Ishikawa (cell line): ENCODE results near the gene EPHA2.

Source experiments
- CEBPB ChIP-seq: IDR thresholded peaks from 2 replicates; pipeline ENCODE4 v1.6.1; 2012
- CREB1 ChIP-seq: IDR thresholded peaks from 2 replicates; pipeline ENCODE4 v1.6.1; 2012; ENCODE audit warnings: low read depth
- EGR1 ChIP-seq: IDR thresholded peaks from 2 replicates; pipeline ENCODE4 v1.6.1; 2012
- EP300 ChIP-seq: IDR thresholded peaks from 2 replicates; pipeline ENCODE4 v1.6.1; 2012; ENCODE audit warnings: borderline replicate concordance
- FOXM1 ChIP-seq: IDR thresholded peaks from 2 replicates; pipeline ENCODE4 v1.6.1; 2012; ENCODE audit warnings: low read depth, borderline replicate concordance
- MAX ChIP-seq: IDR thresholded peaks from 2 replicates; pipeline ENCODE4 v1.6.1; 2012
- NFIC ChIP-seq: IDR thresholded peaks from 2 replicates; pipeline ENCODE4 v1.6.1; 2012
- RAD21 ChIP-seq: IDR thresholded peaks from 2 replicates; pipeline ENCODE4 v1.6.1; 2012; ENCODE audit warnings: low read depth
- REST ChIP-seq: IDR thresholded peaks from 2 replicates; pipeline ENCODE4 v1.6.1; 2012; ENCODE audit warnings: low read depth, mild to moderate bottlenecking
- TAF1 ChIP-seq: IDR thresholded peaks from 2 replicates; pipeline ENCODE4 v1.6.1; 2012; ENCODE audit warnings: low read depth, mild to moderate bottlenecking
- TCF12 ChIP-seq: IDR thresholded peaks from 2 replicates; pipeline ENCODE4 v1.6.1; 2012; ENCODE audit warnings: low read depth
- TEAD4 ChIP-seq: IDR thresholded peaks from 2 replicates; pipeline ENCODE4 v1.6.1; 2012
- USF1 ChIP-seq: IDR thresholded peaks from 2 replicates; pipeline ENCODE4 v1.6.1; 2012
- YY1 ChIP-seq: IDR thresholded peaks from 2 replicates; pipeline ENCODE4 v1.6.1; 2012; ENCODE audit warnings: low read depth
- ZBTB7A ChIP-seq: IDR thresholded peaks from 2 replicates; pipeline ENCODE4 v1.6.1; 2012; ENCODE audit warnings: low read depth

EPHA2 gene

GRCh38 chr1:16176653-16177052 lies 20.8 kb upstream of the EPHA2 start:
- TF ChIP-seq ZBTB7A (0 out of 2 replicates have a peak, but pooled peaks have one; percentile 34), NFIC (no peak)

DNA sequence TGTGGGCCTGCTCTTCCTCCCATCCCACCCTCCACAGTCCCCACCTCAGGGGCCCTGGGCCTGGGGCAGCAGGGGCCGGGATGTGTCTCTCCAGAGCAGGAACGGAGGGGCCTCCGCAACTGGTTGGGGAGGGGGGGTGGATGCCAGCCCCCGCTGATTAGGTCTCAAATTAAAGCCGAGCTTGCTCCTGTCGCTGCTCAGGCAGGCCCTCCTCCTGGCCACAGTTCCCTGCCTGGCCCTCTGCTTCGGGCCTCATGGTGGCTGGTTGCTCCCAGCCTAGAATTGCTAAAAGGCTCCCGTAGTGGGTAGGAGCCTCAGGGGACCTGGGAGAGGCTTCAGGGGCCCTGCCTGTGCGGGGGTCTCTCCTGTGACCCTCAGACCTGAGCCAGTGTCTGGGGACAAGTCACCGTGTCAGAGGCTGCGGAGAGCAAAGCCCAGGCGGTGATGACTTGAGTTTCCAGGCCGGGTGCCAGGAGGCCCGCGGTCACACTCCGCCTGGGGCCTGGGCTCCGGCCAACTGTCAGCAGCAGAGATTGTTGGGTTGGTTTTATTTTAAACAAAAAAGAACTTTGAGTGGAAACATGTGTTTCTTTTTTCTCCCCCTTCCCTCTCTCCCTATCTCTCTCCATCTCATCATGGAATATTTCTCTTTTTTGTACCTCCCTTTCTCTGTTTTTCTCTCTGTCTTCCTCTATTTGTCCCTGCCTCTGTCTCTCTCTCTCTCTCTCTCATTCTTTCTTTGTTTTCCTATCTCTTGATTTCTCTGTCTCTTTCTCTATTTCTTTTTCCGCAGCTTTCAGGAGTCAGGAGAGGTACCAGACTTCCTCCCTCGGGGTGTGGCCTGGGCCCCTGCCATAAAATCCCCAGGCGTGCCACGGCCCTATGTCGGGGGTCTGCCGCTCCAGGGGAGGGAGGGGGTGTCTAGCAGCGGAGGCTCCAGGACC lies 20.0 kb upstream of the EPHA2 start:
- TF ChIP-seq RAD21 (no peak; the same call in 1 of the 2 replicates), EGR1 (no peak), NFIC (peak; percentile 92), EP300 (peak; percentile 54; the same call in 1 of the 2 replicates), MAX (peak; percentile 13), USF1 (no peak), TCF12 (peak; percentile 72; the same call in 1 of the 2 replicates), TEAD4 (no peak)

GRCh38 chr1:16174886-16175598 lies 19.2 kb upstream of the EPHA2 start:
- TF ChIP-seq NFIC (no peak), ZBTB7A (peak; percentile 43; the same call in 1 of the 2 replicates)

DNA sequence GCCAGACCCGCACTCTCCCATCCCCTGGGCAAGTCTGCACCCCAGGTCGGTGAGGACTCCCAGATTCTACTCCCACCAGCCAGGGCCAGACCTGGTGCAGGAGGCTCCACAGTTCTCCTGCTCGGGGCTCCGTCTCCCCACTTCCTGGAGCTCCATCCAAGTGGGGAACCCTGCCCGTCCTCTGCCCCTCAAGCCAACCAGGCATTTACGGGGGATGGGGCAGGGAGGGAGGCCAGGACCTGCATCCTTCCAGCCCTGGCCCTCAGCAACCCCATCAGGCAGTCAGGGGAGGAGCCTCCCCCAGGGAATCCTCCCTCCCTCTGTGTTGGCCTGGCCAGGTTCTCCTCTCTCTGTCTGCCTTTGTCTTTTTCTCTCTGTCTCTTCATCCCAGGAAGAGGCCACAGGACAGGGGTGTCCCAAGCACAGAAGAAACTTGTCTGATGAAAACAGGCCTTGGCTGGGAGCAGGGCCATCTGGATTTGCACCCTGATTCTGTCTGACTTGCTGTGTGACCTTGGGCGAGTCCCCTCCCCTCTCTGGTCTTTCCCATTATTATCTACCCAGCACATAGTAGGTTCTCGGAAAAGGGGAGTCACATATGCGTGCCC lies 18.5 kb upstream of the EPHA2 start:
- TF ChIP-seq ZBTB7A (no peak; the same call in 1 of the 2 replicates), YY1 (no peak), TEAD4 (no peak), EP300 (no peak), EGR1 (no peak), RAD21 (no peak), TCF12 (no peak), TAF1 (no peak), REST (no peak), CEBPB (no peak), FOXM1 (no peak), CREB1 (no peak), MAX (no peak), USF1 (no peak), NFIC (no peak)

DNA sequence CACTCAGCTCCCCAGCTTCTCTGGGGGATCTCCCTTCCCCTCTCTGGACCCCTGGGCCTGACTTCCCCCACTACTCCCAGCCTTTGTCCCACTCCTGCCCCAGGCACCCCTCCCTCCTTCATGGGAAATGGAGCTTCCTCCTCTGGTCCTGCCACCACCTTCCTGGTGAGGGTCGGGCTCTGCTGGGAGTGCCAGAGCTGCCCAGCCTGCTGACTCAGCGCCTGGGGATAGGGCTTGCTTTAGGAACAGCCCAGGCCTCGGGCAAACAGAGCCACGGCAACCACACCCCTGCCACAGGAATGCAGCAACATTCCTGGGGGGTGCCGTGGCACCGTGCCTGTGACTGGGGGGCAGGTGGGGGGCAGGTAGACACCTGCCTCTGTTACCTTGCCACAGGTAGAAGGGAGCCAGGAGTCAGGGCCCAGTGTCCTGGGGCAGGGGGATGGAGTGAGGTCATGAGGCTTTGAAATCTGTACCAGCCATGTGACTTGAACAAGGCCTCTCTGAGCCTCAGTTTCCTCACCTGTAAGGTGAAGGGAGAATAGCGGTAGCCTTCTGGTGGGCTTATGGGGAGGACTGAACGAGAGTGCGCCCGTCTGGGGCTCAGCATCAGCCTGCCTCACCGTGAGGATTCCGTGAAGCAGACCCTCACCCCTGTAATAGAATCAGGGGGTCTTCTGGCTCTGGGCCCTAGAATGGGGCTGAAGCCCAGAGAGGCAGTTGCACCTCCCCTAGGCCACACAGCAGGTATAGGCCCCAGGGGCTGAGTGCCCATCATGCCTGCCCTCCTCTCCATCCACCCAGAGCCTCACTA lies 17.8 kb upstream of the EPHA2 start:
- no peak for TF ChIP-seq EGR1
- peak; percentile 94 for TF ChIP-seq EP300
- peak; percentile 81; the same call in 1 of the 2 replicates for TF ChIP-seq FOXM1
- no peak for TF ChIP-seq TAF1
- TF ChIP-seq RAD21, result peak; percentile 33; the same call in 1 of the 2 replicates
- peak; percentile 79 for TF ChIP-seq MAX
- TF ChIP-seq TCF12, result peak; percentile 96
- TF ChIP-seq CEBPB, result no peak
- no peak for TF ChIP-seq CREB1
- peak; percentile 94 for TF ChIP-seq NFIC
- 0 out of 2 replicates have a peak, but pooled peaks have one; percentile 34 for TF ChIP-seq YY1
- peak; percentile 94 for TF ChIP-seq ZBTB7A
- TF ChIP-seq TEAD4, result peak; percentile 99
- TF ChIP-seq REST, result no peak
- 0 out of 2 replicates have a peak, but pooled peaks have one; percentile 7 for TF ChIP-seq USF1
